Measurements from ENCODE around the gene SLC25A28.
A peak's percentile ranks its signal among the peaks of the same experiment; 100 is the strongest.

SLC25A28 gene

GRCh38 chr10:99617696-99618095, 2.5 kb downstream of the SLC25A28 start:
- no peak for DNase-seq (ENCODE audit: low read depth in 2 of 2)
- TF ChIP-seq CTCF (IDR thresholded peaks at IDR 0.05; ENCODE audit: low read depth, low read length) = no peak
- H3K4me3 ChIP-seq (replicated peaks in 1 of 2; ENCODE audit: low read depth in 2 of 2, low read length in 2 of 2) = no peak overlapping the region

- no peak for DNase-seq (ENCODE audit: low read depth in 2 of 2)
- TF ChIP-seq CTCF (IDR thresholded peaks at IDR 0.05; ENCODE audit: low read depth, low read length) = no peak
- no peak overlapping the region for H3K4me3 ChIP-seq (replicated peaks in 1 of 2; ENCODE audit: low read depth in 2 of 2, low read length in 2 of 2)
Observed at GRCh38 chr10:99615426-99615825, 4.8 kb downstream of the SLC25A28 start.

- no peak overlapping the region for H3K4me3 ChIP-seq (replicated peaks in 1 of 2; ENCODE audit: low read depth in 2 of 2, low read length in 2 of 2)
- peak; percentile 74 to 75 for DNase-seq (ENCODE audit: low read depth in 2 of 2)
- peak; percentile 82 for TF ChIP-seq CTCF (IDR thresholded peaks at IDR 0.05; ENCODE audit: low read depth, low read length)
Observed at GRCh38 chr10:99612167-99612831, 7.9 kb downstream of the SLC25A28 start.

- TF ChIP-seq CTCF (IDR thresholded peaks at IDR 0.05; ENCODE audit: low read depth, low read length) = no peak
- no peak overlapping the region for H3K4me3 ChIP-seq (replicated peaks in 1 of 2; ENCODE audit: low read depth in 2 of 2, low read length in 2 of 2)
- DNase-seq (ENCODE audit: low read depth in 2 of 2) = no peak
Observed at GRCh38 chr10:99611326-99611725, 8.9 kb downstream of the SLC25A28 start.

GRCh38 chr10:99610221-99610620, 10.0 kb downstream of the SLC25A28 start:
- no peak overlapping the region for H3K4me3 ChIP-seq (replicated peaks in 1 of 2; ENCODE audit: low read depth in 2 of 2, low read length in 2 of 2)
- no peak for DNase-seq (ENCODE audit: low read depth in 2 of 2)
- no peak for TF ChIP-seq CTCF (IDR thresholded peaks at IDR 0.05; ENCODE audit: low read depth, low read length)

- no peak for DNase-seq (ENCODE audit: low read depth in 2 of 2)
- TF ChIP-seq CTCF (IDR thresholded peaks at IDR 0.05; ENCODE audit: low read depth, low read length) = no peak
- H3K4me3 ChIP-seq (replicated peaks in 1 of 2; ENCODE audit: low read depth in 2 of 2, low read length in 2 of 2) = no peak overlapping the region
Observed at GRCh38 chr10:99609186-99609585, 11.1 kb downstream of the SLC25A28 start.

- no peak for DNase-seq (ENCODE audit: low read depth in 2 of 2)
- TF ChIP-seq CTCF (IDR thresholded peaks at IDR 0.05; ENCODE audit: low read depth, low read length) = no peak
- no peak overlapping the region for H3K4me3 ChIP-seq (replicated peaks in 1 of 2; ENCODE audit: low read depth in 2 of 2, low read length in 2 of 2)
Observed at GRCh38 chr10:99605351-99605750, 14.9 kb downstream of the SLC25A28 start.

Data from cardiac fibroblast (primary cell).